HPDE6-E6E7 (cell line): ENCODE measurements around the gene KCNK18.
"Not testable (repeated sequence)": the region's sequence is repeated elsewhere in the genome, so short reads cannot be mapped to it uniquely, and the experiment has no call there.

Experiments used
- DNase-seq: peaks from one replicate; pipeline ENCODE4 v3.0.0; 2011; ENCODE audit warnings: missing footprints; ENCODE audit errors: extremely low spot score

The KCNK18 gene

DNA sequence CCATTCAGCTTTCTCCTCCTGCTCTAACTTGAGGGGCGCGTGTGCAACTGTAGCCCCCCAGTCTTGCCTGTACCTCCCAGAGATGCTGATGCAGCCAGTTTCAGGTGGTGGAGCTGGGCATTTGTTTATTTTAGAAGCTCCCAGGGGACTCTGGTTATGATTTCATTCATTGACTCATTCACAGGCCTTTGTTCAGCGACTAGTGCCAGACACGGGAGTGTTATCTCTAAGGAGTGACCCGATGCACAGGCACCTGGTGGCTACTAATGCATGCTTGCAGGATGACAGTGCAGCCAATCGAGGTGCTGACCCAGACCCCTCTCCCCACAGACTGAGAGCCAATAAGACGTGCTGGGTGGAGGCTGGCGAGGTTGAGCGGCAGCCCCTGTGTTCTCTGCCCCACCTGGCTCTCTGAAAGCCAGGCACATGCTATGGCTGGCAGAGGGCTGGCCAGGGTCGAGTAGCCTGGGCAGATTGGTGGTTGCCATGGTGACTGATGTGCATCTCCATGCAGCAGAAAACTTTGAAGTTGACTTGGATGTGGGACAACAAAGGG is 23.9 kb downstream of the KCNK18 start:
- DNase-seq: peak; percentile 49

DNA sequence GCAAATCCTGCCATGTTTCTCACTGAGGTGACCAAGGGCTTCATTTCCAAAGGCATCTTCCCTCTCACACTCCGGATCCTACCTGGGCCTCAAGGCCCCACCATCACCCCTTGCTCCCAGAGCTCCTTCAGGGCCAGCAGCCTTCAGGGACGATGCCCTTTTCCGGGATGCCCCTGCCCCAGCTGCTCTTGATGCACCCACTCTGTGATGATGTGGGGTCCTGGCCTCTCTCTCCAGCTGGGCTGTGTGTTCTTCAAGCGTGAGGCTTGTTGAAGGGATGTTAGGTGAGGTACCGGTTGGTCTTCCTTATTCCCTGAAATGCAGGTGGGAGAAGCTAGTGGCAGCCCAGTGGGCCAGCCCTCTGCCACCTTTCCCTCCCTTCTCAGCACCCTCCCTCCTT is 25.3 kb downstream of the KCNK18 start:
- DNase-seq: no peak

DNA sequence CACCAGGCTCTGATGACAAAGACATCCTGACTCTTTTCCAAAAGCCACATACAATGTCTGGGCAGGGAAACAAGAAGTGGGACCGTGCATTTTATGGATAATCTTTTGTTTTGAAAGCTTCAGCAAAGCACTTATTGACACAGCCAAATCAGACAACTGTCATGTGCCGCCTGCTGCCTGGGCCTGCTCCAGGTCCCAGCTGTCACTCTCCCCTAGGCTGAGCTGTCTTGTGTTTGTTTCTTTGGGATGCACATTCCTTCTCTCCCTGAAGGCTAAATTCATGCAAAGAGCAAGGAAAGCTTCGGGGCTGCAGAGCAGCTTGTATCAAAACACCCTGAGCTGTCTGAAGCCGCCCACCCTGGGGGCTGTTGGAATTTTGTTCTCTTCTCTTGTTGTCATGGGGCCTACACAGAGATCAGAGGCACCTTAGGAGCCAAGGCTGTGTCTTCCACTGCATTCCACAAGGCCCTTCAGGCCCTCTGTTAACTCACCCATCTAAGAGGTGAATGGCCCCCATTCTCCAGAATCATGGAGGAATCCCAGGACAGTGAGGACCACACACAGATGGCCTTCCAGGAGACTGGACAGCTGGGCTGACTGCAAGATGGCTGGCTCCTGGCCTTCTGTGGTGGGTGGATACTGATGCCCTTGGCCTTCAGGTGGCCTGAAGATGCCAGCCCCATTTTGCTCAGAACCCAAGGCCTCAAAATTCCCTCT is 25.8 kb downstream of the KCNK18 start:
- DNase-seq: no peak

DNA sequence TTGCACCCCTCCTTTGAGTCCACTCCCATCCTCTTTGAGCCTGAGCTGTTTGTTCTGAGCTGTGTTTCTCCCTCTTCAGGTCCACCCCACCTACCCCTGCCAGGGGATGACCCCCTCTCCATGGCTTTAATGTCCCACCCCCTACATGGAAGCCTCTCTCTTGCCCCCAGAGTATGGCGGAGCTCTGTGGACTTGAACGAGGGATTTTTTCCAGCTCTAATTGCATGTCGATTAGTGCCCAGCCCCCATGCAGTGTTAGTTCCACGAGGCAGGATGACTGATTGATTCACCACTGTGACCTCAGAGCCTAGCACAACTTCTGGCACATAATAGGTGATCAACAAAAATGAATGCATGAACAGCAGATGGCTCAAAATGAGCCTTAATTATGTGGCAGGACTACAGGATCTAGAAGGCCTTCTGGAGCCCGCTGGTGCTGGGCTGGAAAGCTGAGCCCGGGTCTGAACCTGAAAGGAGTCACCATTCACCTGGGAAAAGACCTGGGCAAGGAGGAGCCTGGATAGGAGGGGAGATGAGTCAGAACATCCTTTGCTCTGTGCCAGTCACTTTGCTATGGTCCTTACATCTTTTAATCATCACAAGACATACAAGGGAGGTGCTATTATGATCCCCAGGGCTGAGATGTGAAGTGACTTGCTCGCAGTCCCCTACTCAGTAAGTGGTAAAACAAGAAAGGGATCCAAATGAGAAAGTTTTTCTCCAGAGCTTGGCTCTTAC is 26.6 kb downstream of the KCNK18 start:
- DNase-seq: no peak

GRCh38 chr10:117224881-117225280 is 27.6 kb downstream of the KCNK18 start:
- DNase-seq: no peak

GRCh38 chr10:117226813-117227451 is 29.6 kb downstream of the KCNK18 start:
- DNase-seq: no peak

DNA sequence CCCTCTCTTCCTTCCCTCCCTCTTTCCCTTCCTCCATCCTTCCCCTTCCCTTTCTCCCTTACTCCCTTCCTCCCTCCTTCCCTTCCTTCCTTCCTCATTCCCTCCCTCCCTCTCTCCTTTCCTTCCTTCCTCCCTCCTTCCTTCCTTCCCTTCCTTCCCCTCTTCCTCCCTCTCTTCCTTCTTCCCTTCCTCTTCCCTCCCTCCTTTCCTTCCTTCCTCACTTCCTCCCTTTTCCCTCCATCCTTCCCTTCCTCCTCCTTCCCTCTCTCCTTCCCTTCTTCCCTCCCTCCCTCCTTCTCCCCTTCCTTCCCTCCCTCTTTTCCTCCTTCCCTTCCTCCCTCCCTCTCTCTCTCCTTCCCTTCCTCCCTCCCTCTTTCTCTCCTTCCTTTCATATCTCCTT is 30.9 kb downstream of the KCNK18 start:
- DNase-seq: no peak

DNA sequence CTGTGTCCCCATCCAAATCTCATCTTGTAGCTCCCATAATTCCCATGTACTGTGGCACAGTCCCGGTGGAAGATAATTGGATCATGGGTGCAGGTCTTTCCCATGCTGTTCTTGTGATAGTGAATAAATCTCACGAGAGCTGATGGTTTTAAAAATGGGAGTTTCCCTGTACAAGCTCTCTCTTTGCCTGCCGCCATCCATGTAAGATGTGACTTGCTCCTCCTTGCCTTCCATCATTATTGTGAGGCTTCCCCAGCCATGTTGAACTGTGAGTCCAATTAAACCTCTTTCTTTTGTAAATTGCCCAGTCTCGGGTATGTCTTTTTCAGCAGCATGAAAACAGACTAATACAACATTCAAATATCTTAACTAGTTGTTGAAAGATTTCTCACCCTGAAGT is 32.8 kb downstream of the KCNK18 start:
- not testable (repeated sequence) for DNase-seq

GRCh38 chr10:117237401-117237991 is 40.2 kb downstream of the KCNK18 start:
- no peak for DNase-seq

DNA sequence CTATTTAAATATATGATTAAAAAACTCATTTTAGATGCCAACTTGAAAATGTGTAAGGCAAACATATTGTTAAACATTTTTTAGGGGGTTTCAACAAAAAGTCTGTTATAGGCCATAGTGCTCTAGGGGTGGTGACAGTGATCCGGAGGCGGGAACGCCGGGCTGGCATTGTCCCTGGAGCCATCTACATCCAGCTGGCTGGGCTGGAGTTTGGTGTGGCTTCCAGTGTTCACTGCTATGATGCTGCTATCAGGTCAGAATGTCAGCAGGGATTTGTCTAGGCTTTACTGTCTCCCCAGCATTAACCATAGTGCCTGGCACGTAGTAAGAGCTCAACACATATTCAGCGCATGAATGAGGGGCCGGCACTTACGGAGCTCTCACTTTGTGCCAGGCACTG is 41.8 kb downstream of the KCNK18 start:
- DNase-seq: no peak

- DNase-seq: no peak
Measured at GRCh38 chr10:117239721-117240620, 42.7 kb downstream of the KCNK18 start.

- no peak for DNase-seq
Measured at GRCh38 chr10:117240621-117241529, 43.6 kb downstream of the KCNK18 start, which contains the start of gene SLC18A2. Gene SLC18A2, plus strand, starts transcription at chr10:117241114. Its CDS starts 580 bp downstream, at chr10:117241694.

DNA sequence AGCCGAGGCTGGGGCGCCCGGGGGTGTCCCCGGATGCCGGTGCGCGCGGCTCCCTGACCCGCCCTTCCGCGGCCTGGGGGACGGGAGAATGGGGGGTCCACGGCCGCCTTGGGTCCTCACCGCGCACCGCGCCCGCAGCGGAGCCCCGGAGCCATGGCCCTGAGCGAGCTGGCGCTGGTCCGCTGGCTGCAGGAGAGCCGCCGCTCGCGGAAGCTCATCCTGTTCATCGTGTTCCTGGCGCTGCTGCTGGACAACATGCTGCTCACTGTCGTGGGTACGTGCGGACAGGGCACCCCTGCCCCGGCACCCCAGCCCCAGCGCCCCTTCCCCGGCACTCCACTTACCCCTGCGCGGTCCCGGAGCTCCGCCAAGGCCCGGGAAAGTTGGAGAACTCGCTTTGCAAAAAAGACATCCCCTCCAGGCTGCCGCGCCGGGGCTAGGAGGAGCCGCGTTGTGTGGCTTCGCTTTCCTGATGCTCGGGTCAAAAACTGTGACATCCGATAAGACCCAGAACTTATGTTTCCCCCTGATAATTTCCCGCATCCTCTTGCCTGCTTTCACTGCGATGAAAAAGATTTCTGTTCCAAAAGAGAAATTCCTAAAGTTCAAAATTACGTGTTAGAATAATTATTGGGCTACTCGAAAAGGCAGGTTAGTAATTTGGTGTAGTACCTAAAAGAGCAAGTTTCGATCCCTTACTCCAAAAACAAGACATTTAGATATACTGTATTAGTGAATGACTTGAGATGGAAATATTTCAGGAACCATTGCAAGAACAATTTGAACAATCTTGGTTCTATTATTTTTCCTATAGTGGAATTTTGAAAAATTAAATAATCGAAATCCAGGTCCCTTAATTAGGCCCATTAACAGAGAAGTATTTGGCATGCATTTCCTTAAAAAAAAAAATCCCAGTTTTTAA is 44.5 kb downstream of the KCNK18 start:
- DNase-seq: no peak

GRCh38 chr10:117242463-117242832 is 45.2 kb downstream of the KCNK18 start:
- DNase-seq: no peak

DNA sequence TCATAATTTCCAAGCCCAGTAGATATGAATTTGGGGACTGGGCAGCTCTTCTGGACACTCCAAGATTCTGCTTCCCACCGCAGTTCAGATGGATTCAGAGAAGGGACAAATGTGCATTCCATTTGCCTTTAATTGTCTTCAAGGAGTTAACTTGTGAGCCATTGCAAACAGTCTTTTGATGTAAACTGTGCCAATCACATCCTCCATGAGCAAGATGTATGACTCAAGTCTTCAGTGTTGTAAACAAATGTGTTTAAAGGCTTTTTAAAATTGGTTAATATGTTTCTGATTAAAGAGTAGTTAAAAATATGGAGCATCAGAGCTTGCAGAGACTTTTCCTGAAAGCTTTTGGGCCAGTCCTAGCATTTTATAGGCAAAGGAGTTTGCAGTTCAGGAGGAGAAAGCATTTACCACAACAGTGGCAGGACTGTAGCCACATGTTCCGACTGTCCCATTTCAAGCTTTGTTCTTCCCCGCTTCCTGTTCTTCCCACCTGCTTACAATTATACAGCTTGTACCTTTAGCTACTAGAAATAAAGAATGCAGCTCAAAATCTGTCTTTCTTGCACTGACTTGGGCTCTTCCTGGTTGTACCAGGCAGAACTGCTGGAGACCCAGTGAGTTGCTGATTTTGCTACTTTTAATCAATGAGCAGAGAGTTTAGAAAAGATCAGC is 49.8 kb downstream of the KCNK18 start:
- no peak for DNase-seq

GRCh38 chr10:117248750-117249465 is 51.6 kb downstream of the KCNK18 start:
- no peak for DNase-seq

DNA sequence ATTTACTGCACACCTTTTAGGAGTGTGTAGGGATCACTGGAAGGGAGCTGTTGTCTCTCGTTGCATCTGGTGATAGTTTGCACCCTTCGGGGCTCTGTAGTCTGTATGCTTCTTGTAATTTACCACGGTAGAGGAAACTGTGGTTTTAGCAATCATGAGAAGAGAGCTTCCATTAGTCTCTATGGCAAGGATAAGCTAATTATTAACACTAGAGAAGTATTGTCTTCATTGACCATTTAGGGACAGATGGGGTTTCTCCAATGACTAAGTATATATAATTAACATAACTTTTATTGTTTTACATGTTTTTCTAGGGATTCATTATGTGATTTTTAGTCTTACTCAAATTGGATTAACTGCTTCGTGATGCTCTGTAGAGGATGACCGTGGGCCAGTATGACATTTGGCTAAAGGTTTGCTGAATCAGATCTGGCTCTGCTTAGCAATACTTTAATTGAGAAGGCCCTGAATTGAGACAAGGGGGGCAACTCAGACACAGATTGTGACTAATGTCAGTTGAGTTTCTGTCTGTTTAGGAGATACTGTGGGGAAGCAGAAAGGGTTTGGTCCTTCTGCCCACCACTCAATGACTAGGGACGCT is 52.3 kb downstream of the KCNK18 start:
- no peak for DNase-seq
